Hepatic stellate cell (primary cell): ENCODE measurements around the gene GNPAT.
"Not testable (repeated sequence)": the region's sequence is repeated elsewhere in the genome, so short reads cannot be mapped to it uniquely, and the experiment has no call there.

ENCODE experiments used
- DNase-seq: peaks from one replicate; pipeline ENCODE4 v3.0.0; 2011; ENCODE audit warnings: low spot score

GNPAT gene

DNA sequence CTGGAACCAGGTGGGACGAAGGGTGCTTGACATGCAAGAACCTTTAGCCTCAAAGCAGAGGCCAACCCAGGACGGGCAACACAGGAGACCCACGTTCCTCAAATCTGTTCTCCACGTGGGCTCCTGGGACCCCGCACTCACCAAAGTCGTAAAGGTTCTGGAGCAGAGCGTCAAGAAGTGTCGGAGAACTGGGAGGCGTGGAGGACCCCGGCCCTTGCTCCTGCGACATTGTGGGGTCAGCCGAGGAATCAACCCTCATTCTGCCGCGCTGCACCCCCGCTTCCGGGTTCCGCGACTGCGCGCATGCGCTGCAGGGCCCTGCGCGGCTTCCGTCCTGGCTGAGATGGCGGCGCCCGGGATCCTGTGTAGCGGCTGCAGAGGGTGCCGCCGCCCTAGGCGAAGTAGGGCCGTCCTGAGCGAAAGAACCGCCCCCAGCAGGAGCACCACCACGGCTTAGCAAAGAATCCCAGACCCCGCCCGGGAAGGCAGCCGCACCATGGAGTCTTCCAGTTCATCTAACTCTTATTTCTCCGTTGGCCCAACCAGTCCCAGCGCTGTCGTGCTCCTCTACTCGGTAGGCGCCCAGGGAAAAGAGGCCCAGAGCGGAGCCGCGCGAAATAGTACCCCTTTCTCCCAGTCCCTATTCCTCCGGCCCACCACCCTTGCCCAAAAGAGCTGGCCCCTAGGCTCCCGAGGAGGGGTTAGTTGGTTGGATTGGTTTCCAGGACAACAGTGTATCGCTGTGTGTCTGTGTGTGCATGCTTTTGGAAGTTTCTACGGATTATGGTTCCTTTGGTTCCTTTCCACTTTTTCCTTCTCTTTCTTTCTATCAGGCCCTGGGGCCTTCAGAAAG is at the start of gene GNPAT:
Gene GNPAT (plus strand): TSS at position 330 of the 853 bp plus-strand sequence. CDS start 167 bp downstream, at position 497.
- DNase-seq: peak; percentile 96

DNA sequence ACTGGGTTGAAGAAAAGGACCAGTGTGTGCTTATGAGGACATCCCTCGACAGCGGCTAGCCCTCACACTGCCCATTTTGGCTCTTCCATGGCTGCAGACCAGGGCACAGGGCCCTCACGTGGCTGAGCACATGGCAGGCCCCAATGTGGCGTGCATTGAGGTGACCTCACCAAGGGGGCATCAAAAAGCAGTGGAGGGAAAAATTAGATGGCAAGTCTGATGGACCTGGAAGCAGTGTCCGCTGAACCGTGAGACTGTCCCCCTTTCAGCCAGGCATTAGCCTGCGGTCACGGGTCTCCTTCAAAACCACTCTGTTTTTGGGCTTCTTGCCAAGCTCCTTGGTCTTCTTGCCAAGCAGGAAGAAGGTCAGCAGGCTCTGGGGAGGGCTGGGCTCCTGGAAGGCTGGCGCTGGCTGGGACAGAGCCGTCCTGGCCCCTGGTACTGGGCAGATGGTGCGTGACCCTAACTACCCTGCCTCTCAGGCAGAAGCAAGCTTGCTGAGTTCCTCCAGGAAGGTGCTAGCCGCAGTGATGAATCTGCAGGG is 48.3 kb upstream of the GNPAT start:
- DNase-seq: no peak

DNA sequence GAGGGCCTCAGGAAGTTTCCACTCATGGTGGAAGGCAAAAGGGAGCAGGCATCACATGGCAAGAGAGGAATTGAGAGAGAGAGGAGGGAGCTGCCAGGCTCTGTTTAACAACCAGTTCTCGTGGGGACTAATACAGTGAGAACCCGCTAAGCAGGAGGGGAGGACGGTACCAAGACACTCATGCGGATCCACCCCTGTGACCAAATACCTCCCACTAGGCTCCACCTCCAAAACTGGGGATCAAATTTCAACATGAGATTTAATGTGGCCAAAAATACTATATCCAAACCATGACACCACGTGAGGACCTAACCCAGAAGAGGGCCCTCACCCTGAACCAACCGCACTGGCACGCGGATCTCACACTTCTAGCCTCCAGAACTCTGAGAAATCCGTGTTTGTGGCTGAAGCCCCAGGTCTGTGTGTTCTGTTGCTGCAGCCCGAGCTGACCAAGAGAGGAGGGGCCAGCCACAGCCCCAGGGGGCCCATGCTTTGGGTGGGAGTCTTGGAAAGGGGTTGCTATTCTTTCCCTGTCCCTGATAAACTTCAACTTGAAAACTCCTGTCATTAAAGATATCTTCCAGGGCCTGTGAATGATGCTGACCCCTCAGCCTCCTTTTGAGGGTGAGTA is 47.2 kb upstream of the GNPAT start:
- DNase-seq: no peak

DNA sequence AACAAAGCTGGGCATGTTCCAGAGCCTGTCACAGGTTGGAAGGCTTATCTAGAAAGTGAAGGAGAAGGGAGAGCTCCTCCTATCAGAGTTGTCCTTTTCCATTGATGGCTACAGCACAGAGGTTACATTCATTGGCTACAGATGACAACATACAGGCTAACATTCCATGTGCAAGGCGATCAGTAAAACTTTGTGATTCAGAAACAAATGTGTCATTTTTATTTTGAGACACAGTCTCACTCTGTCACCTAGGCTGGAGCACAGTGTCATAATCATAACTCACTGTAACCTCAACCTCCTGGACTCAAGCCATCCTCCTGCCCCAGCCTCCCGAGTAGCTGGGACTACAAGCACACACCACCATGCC is 46.6 kb upstream of the GNPAT start:
- no peak for DNase-seq

DNA sequence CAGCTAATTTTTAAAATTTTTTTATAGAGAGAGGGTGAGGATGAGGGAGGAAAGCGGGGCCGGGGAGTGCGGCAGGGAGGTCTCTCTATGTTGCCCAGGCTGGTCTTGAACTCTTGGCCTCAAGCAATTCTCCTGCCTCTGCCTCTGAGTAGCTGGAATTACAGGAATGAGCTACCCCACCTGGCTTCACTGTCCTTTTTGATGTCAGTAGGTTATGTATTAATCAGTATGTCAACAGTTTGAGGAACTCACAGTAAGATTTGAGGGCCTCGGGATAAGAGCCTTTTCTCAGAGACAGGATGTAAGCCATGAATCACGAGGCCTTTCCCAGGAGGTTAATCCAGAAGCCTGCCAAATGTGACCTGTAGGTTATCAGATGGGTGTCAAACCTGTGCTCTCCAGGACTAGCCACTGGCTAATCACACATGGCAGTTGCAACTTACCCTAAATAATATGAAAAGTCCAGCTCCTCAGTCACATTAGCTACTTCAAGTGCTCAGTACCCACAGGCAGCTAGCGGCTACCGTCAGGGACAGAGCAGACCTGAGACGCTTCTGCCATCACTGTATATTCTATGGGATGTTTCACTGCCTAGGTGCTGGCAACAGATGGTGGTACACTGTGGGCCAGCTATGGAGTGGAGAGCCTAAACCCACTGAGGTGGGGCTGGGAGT is 46.0 kb upstream of the GNPAT start:
- no peak for DNase-seq

DNA sequence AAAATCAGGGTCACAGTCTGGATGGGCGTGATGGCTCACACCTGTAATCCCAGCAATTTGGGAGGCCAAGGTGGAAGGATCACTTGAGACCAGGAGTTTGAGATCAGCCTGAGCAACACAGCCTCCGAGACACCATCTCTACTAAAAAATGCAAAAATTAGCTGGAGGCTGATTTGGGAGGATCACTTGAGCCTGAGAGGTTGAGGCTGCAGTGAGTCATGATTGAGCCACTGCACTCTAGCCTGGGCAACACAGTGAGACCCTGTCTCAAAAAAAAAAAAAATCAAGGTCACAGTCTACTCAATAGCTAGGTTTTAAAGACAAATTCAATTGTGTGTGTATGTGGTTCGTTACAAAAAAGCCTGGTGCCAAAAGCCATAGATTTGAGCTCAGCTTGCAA is 44.7 kb upstream of the GNPAT start:
- no peak for DNase-seq

DNA sequence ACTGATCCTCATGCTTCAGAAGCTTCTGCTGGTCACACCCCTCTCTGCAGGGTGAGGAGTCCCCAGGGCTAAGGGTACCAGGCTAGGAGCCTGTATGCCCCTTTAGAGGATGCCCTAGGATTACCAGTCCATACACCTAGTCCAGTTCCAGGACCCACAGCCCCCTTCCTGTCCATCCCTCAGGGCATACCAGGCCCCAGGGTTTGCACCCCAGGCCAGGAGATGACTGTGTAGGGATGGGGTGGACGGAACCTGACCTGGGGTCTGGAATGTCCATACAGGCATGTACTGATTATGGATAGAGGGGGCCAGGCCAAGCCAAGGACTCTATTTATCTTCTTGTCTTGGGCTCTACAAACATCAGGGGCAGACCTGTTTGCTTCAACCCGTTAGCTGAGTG is 44.3 kb upstream of the GNPAT start:
- no peak for DNase-seq

DNA sequence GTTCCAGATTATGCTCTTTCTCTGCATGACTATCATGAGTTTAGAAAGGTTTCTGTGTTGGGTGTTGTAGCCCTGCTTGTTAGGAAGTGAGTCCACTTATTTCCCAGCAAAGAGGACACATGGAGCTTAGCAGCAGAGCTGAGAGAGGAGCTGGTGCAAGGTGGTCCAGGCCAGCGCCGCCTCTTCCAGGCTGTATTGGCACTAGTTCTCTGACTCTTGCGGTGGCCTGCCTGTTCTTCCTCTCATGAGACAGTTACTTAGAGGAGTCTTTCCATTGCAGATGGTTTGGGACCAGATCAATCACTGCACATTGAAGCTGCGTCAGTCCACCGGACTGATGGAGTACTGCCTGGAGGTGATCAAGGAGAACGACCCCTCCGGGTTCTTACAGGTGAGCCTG is 41.1 kb upstream of the GNPAT start:
- DNase-seq: no peak

DNA sequence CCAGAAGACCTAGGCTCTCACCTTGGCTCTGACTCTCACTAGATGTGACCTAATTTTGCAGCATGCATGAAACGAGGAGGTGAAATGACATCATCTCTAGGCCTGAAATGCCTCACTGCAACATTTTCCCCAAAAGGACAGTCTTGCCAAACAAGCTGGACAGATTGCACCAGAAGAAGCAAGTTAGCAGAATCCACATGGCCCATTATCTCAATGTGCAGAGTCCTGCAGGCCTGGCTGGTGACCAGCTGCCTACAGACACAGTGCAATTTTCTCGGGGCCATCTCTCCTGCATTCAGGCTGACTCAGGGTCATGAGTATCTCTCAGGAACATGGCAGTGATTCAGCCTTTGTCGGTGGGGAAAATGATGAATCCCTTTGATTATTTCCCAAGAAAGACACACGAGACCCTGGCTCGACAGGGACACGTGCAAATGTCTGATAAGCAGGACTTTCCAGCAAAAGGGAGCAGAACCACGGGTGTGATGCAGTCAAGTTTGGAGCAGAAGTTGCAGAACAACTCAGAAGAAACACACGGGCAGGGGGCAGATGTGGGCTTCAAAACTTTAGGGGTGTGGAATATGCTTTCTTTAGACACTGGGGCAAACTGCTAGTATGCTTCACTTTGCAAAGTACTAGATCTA is 40.5 kb upstream of the GNPAT start:
- DNase-seq: no peak

DNA sequence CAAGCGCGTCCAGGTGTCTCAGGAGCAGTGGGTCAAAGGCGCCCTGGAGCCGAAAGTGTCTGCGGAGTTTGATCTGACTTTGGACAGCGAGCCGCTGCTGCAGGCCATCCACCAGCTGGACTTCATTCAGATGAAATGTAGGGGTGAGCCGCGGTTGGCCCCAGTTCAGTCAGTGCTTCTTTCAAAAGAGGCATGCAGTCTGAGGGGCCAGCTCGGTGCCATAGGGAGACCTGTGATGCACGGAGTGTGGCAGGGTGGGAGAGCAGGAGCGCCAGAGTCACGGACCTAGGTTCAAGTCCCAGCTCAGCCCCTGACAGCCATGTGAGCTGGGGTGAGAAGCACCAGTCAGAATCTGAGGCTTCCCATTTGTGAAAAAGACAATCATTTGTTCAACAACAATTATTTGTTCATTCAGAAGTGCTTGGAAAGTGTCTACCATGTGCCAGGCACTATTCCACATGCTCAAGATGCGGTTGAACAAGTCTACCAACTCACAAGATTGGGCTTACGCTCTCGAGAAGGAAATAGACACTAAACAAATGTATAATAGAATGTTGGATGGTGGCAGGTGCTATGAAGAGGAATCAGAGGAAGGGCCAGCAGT is 39.5 kb upstream of the GNPAT start:
- DNase-seq: no peak

DNA sequence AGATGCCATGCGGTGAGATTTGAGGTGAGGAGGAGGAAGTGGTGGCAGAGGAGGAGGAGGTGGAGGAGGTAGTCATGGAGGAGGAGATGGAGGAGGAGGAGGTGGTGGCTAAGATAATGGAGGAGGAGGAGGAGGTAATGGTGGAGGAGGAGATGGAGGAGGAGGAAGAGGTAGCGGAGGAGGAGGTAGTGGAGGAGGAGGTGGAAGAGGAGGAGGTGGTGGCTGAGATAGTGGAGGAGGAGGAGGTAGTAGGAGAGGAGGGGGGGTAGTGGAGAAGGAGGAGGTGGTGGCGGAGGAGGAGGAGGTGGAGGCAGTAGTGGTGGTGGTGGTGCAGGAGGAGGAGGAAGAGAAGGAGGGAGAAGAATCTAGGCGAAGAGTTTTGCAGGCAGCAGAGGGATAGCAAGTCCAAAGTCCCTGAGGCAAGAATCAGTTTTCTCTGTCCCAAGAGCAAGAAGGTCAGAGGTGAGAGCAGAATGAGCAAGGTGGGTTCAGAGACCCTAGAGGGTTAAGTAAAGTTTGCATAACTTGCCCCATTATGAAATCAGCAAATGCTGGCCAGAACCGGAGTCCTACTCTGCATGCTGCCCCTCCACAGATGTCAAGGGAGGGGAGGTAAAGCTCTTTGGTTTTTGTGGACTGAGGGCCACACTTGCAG is 38.9 kb upstream of the GNPAT start:
- no peak for DNase-seq

DNA sequence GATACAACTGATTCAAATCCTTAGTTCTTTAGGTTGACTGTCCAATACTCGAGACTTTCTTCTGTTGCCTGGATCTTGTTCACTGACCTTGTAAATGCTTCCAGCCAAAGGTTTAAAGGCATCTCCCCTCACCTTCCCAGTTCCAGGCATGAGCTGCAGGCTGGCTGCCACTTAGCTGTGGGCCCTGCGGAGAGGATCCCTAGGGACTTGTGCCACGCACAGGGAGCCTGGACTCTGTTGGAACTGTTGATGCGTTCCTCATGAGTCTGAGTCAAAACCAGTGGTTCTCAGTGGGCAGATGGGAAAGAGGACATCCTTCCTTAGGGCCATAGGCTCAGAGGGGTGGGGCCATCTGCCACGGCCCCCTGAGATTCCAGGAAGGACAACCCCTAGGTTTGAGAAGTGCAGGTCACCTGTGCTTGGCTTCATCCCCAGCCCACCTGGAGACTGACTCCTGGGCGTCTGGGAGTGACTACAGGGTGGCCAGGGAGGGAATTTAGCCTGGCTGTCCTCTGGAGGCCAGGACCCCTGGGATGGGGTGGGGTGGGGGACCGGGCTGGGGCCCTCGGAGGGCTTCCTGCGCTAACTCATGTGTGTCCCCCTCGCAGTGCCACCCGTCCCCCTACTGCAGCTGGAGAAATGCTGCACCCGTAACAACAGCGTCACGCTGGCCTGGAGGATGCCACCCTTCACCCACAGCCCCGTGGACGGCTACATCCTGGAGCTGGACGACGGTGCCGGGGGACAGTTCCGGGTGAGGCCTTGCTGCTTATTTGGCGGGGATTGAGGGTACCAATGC is 37.6 kb upstream of the GNPAT start:
- no peak for DNase-seq

DNA sequence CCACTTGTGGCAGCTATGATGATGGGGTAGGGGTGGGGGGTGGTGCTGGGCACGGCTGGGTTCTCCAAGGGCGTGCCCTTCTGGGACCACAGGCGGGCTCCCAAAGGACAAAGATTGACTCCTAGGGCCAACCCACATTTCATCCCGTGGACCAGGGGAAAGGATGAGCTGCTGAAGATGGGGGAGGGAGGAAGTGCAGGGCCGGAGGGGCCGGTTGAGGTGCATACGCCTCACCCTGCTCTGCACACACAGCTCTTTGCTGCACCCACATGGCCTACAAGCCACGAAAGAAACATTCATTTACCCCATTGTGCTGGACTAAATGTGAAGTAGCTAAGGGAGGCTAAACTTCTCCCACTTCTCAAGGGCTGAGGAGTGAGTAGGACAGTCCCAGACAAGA is 34.2 kb upstream of the GNPAT start:
- DNase-seq: no peak

DNA sequence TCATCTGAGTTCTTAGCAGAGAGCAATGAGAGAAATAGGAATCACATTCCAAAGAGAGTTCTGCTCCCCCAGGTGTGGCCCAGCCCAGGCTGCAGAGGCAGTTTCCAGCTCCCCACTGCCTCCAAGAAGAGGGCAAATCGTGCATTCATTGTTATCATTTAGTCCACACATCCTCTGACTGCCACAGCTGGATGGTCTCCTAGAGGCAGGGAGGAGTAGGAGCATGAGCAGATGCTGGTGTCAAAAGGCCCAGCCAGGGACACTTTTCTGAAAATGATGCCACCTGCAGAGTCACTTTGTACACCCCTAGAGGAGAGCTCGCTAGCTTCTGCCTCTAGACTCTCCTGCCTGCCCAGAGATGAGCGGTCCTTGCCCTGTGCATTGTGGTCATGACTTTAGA is 33.6 kb upstream of the GNPAT start:
- DNase-seq: no peak

DNA sequence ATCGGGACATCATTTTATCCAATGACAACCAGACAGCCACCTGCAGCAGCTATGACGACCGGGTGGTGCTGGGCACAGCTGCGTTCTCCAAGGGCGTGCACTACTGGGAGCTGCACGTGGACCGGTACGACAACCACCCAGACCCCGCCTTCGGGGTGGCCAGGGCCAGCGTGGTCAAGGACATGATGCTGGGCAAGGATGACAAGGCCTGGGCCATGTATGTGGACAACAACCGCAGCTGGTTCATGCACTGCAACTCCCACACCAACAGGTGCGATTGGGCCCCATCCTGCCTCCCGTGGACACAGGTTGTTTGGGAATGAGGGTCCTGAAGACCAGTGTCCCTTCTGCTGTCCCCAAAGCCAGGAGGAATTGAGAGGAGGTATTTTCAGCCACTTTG is 32.0 kb upstream of the GNPAT start:
- no peak for DNase-seq

DNA sequence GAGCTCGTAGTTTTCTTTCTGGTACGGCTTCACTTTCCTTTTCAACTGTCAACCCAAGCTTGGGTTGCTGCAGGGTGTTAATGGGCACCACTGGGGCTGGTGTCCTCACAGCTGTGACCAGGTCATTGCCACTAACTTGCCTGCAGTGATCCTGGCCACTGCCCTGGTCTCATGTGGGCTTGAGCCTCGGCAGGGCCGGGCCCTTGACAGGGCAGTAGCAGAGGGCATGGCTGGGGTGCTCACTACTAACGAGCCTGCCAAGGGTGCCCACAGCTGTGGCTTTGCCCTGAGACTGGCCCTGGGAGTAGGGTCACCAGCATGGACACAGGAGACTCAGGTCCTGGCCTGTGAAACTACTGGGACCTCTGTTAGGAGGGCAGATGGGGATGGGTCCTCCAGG is 31.5 kb upstream of the GNPAT start:
- no peak for DNase-seq

DNA sequence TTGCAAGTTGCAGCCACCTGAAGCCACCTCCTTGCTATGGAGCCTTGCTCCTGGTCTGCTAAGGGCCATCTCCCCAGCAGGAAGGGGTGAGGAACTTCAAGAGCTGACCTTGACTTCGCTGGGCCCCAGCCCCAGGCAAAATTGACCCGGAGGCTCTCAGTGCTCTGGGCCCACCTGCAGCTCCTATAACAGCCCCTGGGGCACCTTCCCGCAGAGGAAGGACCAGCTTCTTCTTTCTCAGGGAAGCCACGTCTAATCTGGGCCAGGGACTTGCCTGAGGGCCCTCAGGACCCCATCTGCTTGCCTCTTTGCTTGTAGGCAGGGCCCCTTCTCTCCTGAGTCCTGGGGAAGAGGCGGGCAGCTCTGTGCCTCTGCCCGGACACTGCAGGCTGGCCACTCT is 30.9 kb upstream of the GNPAT start:
- no peak for DNase-seq

DNA sequence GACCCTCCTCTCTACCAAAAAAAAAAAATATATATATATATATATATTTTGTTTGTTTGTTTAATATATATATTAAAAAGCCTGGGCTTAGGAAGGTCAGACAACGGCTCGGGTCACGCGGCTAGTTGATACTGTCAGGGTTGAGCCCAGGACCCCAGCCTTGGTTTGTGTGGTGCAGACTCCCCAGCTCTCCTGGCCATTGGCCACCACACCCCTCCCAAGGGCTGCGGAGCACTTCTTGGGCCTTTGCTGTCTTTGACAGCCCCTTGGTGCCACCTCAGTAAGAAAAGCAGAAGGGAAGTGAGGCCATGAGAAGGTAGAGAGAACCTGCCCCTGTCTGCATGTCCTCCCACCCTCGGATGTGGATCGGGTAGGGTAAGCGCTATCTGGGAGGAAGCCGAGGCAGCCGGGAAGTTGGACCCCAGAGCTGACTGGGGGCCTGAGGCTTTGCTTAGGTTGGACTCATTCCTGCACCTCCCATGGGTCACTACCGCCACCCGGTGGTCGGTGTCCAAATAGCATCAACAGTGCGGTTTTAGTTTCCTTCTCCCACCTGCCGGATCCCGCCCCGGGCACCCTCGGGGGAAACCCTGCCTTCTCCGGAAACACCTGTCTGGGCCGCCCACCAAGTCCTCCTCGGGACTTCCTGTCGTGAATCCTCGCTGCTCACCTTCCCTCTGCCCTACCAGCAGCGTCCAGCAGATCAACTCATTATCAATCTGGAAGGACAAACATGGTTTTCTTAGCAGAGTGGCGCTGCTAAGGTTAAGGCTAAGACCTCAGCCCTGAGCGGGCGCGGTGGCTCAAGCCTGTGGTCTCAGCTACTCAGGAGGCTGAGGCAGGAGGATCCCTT is 29.8 kb upstream of the GNPAT start:
- peak; percentile 76 for DNase-seq

DNA sequence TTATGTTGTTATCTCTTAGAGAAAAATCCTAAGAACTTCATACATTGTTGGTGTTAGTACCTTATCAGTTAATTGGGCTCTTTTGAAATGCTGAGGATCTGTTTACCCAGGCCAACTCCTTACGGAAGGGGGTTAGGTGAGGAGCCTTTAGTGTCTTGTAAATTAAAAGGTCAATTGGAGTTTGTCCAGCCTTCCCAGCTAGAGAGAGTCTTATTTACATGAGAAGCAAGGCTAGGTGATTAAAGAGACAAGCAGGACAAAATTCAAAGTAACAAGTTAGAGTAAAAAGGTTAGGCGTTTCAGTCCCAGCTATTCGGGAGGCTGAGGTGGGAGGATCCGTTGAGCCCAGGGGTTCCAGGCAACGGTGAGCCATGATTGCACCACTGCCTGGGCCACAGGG is 28.7 kb upstream of the GNPAT start:
- not testable (repeated sequence) for DNase-seq
